HCT116 (cell line): Measurements from ENCODE around the gene S100A11. TPM values are rescaled to one million over a fixed set of nuclear protein-coding genes. Genes with fewer than 3 reads are reported as not detected.

Experiments used
- ATAC-seq: fragments of 200-7000 bp; cut with Tn5 transposase; 2 replicates; pipeline ENCODE4 v1.9.1; 2020; ENCODE audit warnings: mild to moderate bottlenecking, moderate library complexity
- BruUV-seq: library from RNA; stranded (reverse); fragments of 400-500 nt; replicated peaks from 2 replicates; lab custom pipeline; 2021; lab: Mats Ljungman, UMichigan
- CTCF ChIA-PET: fragments of 300-600 bp; sonication (Branson Sonifier 250); formaldehyde crosslinking; loops from one replicate; lab custom pipeline; 2021; ENCODE audit warnings: antibody characterized with exemption; lab: Charles Lee
- POLR2A ChIA-PET: fragments of 300-600, 350-600 bp; sonication (Branson Sonifier 250); formaldehyde crosslinking; loops from one replicate; lab custom pipeline; 2021; ENCODE audit warnings: antibody characterized with exemption; lab: Charles Lee
- RAD21 ChIA-PET, 2 experiments: fragments of 300-600 bp; sonication (Branson Sonifier 250); formaldehyde crosslinking; loops; one replicate each; lab custom pipeline; 2023; ENCODE audit warnings: low total read pairs in 2 of 2; ENCODE audit not compliant: uncharacterized antibody in 2 of 2, unreplicated experiment in 2 of 2, low non-redundant PET in 1 of 2; lab: Charles Lee
- DNase-seq: peaks from one replicate; pipeline ENCODE4 v3.0.0-alpha.2; 2010; ENCODE audit warnings: low read depth, low spot score
- H2AFZ ChIP-seq: fragments of 200-600 bp; shearing (Covaris generic), sonication (generic); 2 replicates; pipeline ENCODE4 v1.6.1; 2017; ENCODE audit warnings: low read depth, mixed run types, mixed read lengths, antibody characterized with exemption, low read length; ENCODE audit not compliant: poor library complexity, severe bottlenecking
- H3K27ac ChIP-seq: 2 replicates; pipeline ENCODE4 v1.5.1; 2012; ENCODE audit warnings: low read depth, low read length
- H3K27me3 ChIP-seq: fragments of 200-600 bp; sonication (generic); 2 replicates; pipeline ENCODE4 v1.6.1; 2016; ENCODE audit warnings: mixed run types, low read length, mixed read lengths; ENCODE audit not compliant: insufficient read depth
- H3K36me3 ChIP-seq, 2 experiments: fragments of 200-500 bp in 1 of 2; fragments of 200-600 bp in 1 of 2; sonication (Bioruptor generic) in 1 of 2; sonication (generic) in 1 of 2; 2 replicates each; pipeline versions ENCODE4 v1.5.1 to v1.6.1; 2014 to 2016; ENCODE audit warnings: low read length in 2 of 2, inconsistent platforms in 1 of 2, mixed read lengths in 1 of 2, mixed run types in 1 of 2; ENCODE audit not compliant: insufficient read depth in 2 of 2, control insufficient read depth in 1 of 2
- H3K4me1 ChIP-seq, 2 experiments: fragments of 200-600 bp in 1 of 2; sonication (generic) in 1 of 2; 2 replicates each; pipeline versions ENCODE4 v1.5.1 to v1.6.1; 2012 to 2017; ENCODE audit warnings: low read length in 2 of 2, inconsistent platforms in 1 of 2, mild to moderate bottlenecking in 1 of 2, mixed read lengths in 1 of 2, mixed run types in 1 of 2, moderate library complexity in 1 of 2; ENCODE audit not compliant: insufficient read depth in 2 of 2, control insufficient read depth in 1 of 2
- H3K4me2 ChIP-seq: fragments of 200-600 bp; sonication (generic); 2 replicates; pipeline ENCODE4 v1.6.1; 2017; ENCODE audit warnings: mixed run types, low read length, mixed read lengths
- H3K4me3 ChIP-seq, 2 experiments: fragments of 200-600 bp in 1 of 2; sonication (generic) in 1 of 2; replicated peaks in 1 of 2; 2 replicates each; pipeline ENCODE4 v1.5.1; 2011 to 2016; ENCODE audit warnings: low read length in 2 of 2, control low read depth in 1 of 2, low read depth in 1 of 2, mild to moderate bottlenecking in 1 of 2, mixed read lengths in 1 of 2, mixed run types in 1 of 2
- H3K79me2 ChIP-seq: fragments of 200-600 bp; sonication (generic); 2 replicates; pipeline ENCODE4 v1.6.1; 2017; ENCODE audit warnings: mild to moderate bottlenecking, mixed run types, low read length, moderate library complexity, mixed read lengths; ENCODE audit not compliant: insufficient read depth
- H3K9ac ChIP-seq: fragments of 200-600 bp; sonication (generic); 2 replicates; pipeline ENCODE4 v1.6.1; 2016; ENCODE audit warnings: low read length, mixed read lengths
- H3K9me2 ChIP-seq: fragments of 200-600 bp; sonication (generic), shearing (Covaris generic); 2 replicates; pipeline ENCODE4 v1.6.1; 2017; ENCODE audit warnings: mixed run types, mild to moderate bottlenecking, moderate library complexity; ENCODE audit not compliant: insufficient read depth
- H3K9me3 ChIP-seq, 2 experiments: fragments of 200-500 bp in 1 of 2; fragments of 200-600 bp in 1 of 2; sonication (Bioruptor generic) in 1 of 2; sonication (generic) in 1 of 2; 2 replicates each; pipeline ENCODE4 v1.6.1; 2014 to 2017; ENCODE audit warnings: low read length in 2 of 2, mixed read lengths in 2 of 2, inconsistent platforms in 1 of 2, low read depth in 1 of 2, mild to moderate bottlenecking in 1 of 2, mixed run types in 1 of 2, moderate library complexity in 1 of 2; ENCODE audit not compliant: control insufficient read depth in 1 of 2, insufficient read depth in 1 of 2
- H4K20me1 ChIP-seq: fragments of 200-600 bp; sonication (generic), shearing (Covaris generic); 2 replicates; pipeline ENCODE4 v1.6.1; 2017; ENCODE audit warnings: mixed run types, mild to moderate bottlenecking, moderate library complexity; ENCODE audit not compliant: insufficient read depth
- EGR1 ChIP-seq: IDR thresholded peaks from 2 replicates; pipeline ENCODE4 v1.6.1; 2012; ENCODE audit warnings: low read depth
- ELF1 ChIP-seq: IDR thresholded peaks from 2 replicates; pipeline ENCODE4 v1.6.1; 2012; ENCODE audit warnings: low read depth, borderline replicate concordance
- EZH2 ChIP-seq: fragments of 200-600 bp; sonication (generic); IDR thresholded peaks from 2 replicates; pipeline ENCODE4 v1.6.1; 2017; ENCODE audit warnings: antibody characterized with exemption, mixed run types
- EZH2phosphoT487 ChIP-seq: fragments of 200-600 bp; IDR thresholded peaks from 2 replicates; pipeline ENCODE4 v1.6.1; 2018; ENCODE audit warnings: antibody characterized with exemption, borderline replicate concordance
- JUND ChIP-seq: IDR thresholded peaks from 2 replicates; pipeline ENCODE4 v1.6.1; 2012
- POLR2AphosphoS5 ChIP-seq: IDR thresholded peaks from 2 replicates; pipeline ENCODE4 v1.6.1; 2011; ENCODE audit warnings: mild to moderate bottlenecking, low read depth, low read length, moderate library complexity
- SRF ChIP-seq: IDR thresholded peaks from 2 replicates; pipeline ENCODE4 v1.6.1; 2012; ENCODE audit warnings: low read depth
- ZFX ChIP-seq: fragments of 450-650 bp; IDR thresholded peaks from 2 replicates; pipeline ENCODE4 v1.6.1; 2017
- intact Hi-C: fragments of 100-400 bp; cut with micrococcal nuclease; formaldehyde crosslinking; loops from 2 replicates; pipeline ENCODE4 v1.10.0; 2022
- total RNA-seq: library from RNA; stranded (reverse); gene quantifications from one replicate; pipeline ENCODE4 v1.2.1, GENCODE V29; 2021; ENCODE audit not compliant: unreplicated experiment
- TF ChIP-seq, protein P1 (sequence below): IDR thresholded peaks from 2 replicates; pipeline ENCODE4 v1.6.1; 2012
- TF ChIP-seq, protein P2 (sequence below): IDR thresholded peaks from 2 replicates; pipeline ENCODE4 v1.6.1; 2012; ENCODE audit warnings: low read depth
- TF ChIP-seq, protein P3 (sequence below): IDR thresholded peaks from 2 replicates; pipeline ENCODE4 v1.6.1; 2011; ENCODE audit warnings: mild to moderate bottlenecking, low read length, moderate library complexity; ENCODE audit not compliant: insufficient replicate concordance; ENCODE audit errors: extremely low read depth
- TF ChIP-seq, protein P4 (sequence below): IDR thresholded peaks from 2 replicates; pipeline ENCODE4 v1.6.1; 2012
- TF ChIP-seq, protein P5 (sequence below), 3 experiments: fragments of 200-600 bp in 1 of 3; sonication (generic) in 1 of 3; IDR thresholded peaks in 2 of 3; conservative IDR thresholded peaks in 1 of 3; 2 replicates each; pipeline ENCODE4 v1.5.1; 2012 to 2017; ENCODE audit warnings: low read depth in 2 of 3, low read length in 2 of 3, antibody characterized with exemption in 1 of 3, borderline replicate concordance in 1 of 3, control low read depth in 1 of 3, mild to moderate bottlenecking in 1 of 3, mixed read lengths in 1 of 3, mixed run types in 1 of 3, moderate library complexity in 1 of 3; ENCODE audit not compliant: insufficient read depth in 1 of 3

Gene S100A11
- total RNA-seq, 1 experiment from 2014 or later = 229 TPM

GRCh38 chr1:152071123-152071522 lies 34.3 kb upstream of the S100A11 start:
- Histone ChIP-seq H3K79me2 (no peaks in the 10 kb centered on the region), H2AFZ (no peak overlapping the region), H3K36me3 (no peaks in the 10 kb centered on the region), H3K9ac (no peak overlapping the region), H3K4me2 (no peak overlapping the region), H3K4me1 (no peaks in the 10 kb centered on the region), H3K9me2 (no peaks in the 10 kb centered on the region), H4K20me1 (no peaks in the 10 kb centered on the region), H3K27ac (no peak overlapping the region), H3K27me3 (peaks cover 47% of the 10 kb centered on the region), H3K4me3 (no peak overlapping the region), H3K9me3 (no peaks in the 10 kb centered on the region)
- intact Hi-C loops = no loop called here
- DNase-seq = no peak
- no peak for TF ChIP-seq ELF1
- no peak for TF ChIP-seq ZFX
- no peak for TF ChIP-seq SRF
- TF ChIP-seq, protein P1, sequence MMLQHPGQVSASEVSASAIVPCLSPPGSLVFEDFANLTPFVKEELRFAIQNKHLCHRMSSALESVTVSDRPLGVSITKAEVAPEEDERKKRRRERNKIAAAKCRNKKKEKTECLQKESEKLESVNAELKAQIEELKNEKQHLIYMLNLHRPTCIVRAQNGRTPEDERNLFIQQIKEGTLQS = no peak
- TF ChIP-seq, protein P2, sequence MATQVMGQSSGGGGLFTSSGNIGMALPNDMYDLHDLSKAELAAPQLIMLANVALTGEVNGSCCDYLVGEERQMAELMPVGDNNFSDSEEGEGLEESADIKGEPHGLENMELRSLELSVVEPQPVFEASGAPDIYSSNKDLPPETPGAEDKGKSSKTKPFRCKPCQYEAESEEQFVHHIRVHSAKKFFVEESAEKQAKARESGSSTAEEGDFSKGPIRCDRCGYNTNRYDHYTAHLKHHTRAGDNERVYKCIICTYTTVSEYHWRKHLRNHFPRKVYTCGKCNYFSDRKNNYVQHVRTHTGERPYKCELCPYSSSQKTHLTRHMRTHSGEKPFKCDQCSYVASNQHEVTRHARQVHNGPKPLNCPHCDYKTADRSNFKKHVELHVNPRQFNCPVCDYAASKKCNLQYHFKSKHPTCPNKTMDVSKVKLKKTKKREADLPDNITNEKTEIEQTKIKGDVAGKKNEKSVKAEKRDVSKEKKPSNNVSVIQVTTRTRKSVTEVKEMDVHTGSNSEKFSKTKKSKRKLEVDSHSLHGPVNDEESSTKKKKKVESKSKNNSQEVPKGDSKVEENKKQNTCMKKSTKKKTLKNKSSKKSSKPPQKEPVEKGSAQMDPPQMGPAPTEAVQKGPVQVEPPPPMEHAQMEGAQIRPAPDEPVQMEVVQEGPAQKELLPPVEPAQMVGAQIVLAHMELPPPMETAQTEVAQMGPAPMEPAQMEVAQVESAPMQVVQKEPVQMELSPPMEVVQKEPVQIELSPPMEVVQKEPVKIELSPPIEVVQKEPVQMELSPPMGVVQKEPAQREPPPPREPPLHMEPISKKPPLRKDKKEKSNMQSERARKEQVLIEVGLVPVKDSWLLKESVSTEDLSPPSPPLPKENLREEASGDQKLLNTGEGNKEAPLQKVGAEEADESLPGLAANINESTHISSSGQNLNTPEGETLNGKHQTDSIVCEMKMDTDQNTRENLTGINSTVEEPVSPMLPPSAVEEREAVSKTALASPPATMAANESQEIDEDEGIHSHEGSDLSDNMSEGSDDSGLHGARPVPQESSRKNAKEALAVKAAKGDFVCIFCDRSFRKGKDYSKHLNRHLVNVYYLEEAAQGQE = no peak
- TF ChIP-seq, protein P3, sequence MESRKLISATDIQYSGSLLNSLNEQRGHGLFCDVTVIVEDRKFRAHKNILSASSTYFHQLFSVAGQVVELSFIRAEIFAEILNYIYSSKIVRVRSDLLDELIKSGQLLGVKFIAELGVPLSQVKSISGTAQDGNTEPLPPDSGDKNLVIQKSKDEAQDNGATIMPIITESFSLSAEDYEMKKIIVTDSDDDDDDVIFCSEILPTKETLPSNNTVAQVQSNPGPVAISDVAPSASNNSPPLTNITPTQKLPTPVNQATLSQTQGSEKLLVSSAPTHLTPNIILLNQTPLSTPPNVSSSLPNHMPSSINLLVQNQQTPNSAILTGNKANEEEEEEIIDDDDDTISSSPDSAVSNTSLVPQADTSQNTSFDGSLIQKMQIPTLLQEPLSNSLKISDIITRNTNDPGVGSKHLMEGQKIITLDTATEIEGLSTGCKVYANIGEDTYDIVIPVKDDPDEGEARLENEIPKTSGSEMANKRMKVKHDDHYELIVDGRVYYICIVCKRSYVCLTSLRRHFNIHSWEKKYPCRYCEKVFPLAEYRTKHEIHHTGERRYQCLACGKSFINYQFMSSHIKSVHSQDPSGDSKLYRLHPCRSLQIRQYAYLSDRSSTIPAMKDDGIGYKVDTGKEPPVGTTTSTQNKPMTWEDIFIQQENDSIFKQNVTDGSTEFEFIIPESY = no peak
- TF ChIP-seq, protein P4, sequence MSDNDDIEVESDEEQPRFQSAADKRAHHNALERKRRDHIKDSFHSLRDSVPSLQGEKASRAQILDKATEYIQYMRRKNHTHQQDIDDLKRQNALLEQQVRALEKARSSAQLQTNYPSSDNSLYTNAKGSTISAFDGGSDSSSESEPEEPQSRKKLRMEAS = no peak
- TF ChIP-seq JUND = no peak
- TF ChIP-seq EZH2phosphoT487 = no peak
- TF ChIP-seq EGR1 = no peak
- TF ChIP-seq, protein P5, sequence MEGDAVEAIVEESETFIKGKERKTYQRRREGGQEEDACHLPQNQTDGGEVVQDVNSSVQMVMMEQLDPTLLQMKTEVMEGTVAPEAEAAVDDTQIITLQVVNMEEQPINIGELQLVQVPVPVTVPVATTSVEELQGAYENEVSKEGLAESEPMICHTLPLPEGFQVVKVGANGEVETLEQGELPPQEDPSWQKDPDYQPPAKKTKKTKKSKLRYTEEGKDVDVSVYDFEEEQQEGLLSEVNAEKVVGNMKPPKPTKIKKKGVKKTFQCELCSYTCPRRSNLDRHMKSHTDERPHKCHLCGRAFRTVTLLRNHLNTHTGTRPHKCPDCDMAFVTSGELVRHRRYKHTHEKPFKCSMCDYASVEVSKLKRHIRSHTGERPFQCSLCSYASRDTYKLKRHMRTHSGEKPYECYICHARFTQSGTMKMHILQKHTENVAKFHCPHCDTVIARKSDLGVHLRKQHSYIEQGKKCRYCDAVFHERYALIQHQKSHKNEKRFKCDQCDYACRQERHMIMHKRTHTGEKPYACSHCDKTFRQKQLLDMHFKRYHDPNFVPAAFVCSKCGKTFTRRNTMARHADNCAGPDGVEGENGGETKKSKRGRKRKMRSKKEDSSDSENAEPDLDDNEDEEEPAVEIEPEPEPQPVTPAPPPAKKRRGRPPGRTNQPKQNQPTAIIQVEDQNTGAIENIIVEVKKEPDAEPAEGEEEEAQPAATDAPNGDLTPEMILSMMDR (IDR thresholded peaks at IDR 0.05 in 2 of 3, conservative IDR thresholded peaks at IDR 0.05 in 1 of 3; ENCODE audit: borderline replicate concordance in 1 of 3, insufficient read depth in 1 of 3, low read depth in 2 of 3, low read length in 2 of 3) = no peak
- no peak for TF ChIP-seq EZH2
- no peak for TF ChIP-seq POLR2AphosphoS5
- ATAC-seq = no peak
- ChIA-PET POLR2A (no interaction called here), RAD21 (no interaction called here), CTCF (no interaction called here)
- no TSS peak for BruUV-seq
